T-helper 17 cell (primary cell): Measurements from ENCODE around the gene TERC. TPM values are rescaled to one million over a fixed set of nuclear protein-coding genes. Genes with fewer than 3 reads are reported as not detected.

Source experiments
- ATAC-seq: fragments of 150-1000 bp; cut with Tn5 transposase; 2 replicates; pipeline ENCODE4 v1.10.0; 2021; ENCODE audit warnings: mild to moderate bottlenecking, moderate library complexity
- DNase-seq, 3 donors: peaks; one replicate each; pipeline versions ENCODE4 v3.0.0 to v3.0.0-alpha.2; 2020 to 2021
- H3K9me3 ChIP-seq: one replicate; pipeline ENCODE4 v1.7.0; 2013; ENCODE audit warnings: low read length, mild to moderate bottlenecking; ENCODE audit not compliant: control insufficient read depth, poor library complexity, severe bottlenecking
- H3K27ac Mint-ChIP-seq: one replicate; pipeline ENCODE4 v1.8.0; 2022; ENCODE audit warnings: mild to moderate bottlenecking, moderate library complexity, mixed read lengths
- H3K27me3 Mint-ChIP-seq: one replicate; pipeline ENCODE4 v1.8.0; 2022; ENCODE audit warnings: mixed read lengths
- H3K36me3 Mint-ChIP-seq: one replicate; pipeline ENCODE4 v1.8.0; 2022; ENCODE audit warnings: low read depth, mixed read lengths
- H3K4me1 Mint-ChIP-seq: one replicate; pipeline ENCODE4 v1.8.0; 2022; ENCODE audit warnings: mild to moderate bottlenecking, mixed read lengths
- H3K4me3 Mint-ChIP-seq: one replicate; pipeline ENCODE4 v1.8.0; 2022; ENCODE audit warnings: mild to moderate bottlenecking, moderate library complexity, mixed read lengths
- total RNA-seq, 4 donors: library from RNA in 2 of 4; stranded (reverse) in 2 of 4; gene quantifications; one replicate each; pipeline ENCODE4 v1.2.3 and lab custom pipeline; 2022 to 2026

The TERC gene
- 10 to 100 TPM in 1 of 2 donors, 1 to 10 TPM in 1; 6.0 to 11.0 TPM for total RNA-seq
- 0.45 to 0.58 reads per million in 2 donors for total RNA-seq (lab: John Stamatoyannopoulos, UW)

DNA sequence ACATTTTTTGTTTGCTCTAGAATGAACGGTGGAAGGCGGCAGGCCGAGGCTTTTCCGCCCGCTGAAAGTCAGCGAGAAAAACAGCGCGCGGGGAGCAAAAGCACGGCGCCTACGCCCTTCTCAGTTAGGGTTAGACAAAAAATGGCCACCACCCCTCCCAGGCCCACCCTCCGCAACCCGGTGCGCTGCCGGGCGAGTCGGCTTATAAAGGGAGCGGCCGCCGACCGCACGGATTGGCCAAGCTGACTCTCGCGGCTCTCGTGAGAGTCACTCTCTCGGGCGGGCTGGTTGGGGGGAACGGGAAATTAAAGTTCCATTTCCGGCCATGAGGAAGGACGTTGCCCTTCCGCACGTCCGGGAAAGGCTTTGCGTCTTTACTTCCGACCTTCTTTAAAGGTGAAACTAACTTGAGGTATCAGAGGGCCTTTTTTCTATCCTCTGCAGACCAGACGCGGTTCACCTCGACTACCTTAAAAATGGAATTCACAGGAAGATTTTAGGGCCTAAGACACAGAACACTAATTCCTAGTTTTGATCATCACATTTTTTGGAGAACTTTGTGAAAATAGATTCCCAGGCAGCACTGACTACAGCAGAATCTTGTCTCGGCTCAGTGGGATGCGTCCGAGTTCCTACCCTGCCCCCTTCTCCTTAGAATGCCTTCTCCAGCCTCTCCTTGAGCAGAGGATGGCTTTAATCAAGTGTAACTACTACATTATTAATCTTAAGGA, at the start of gene TERC:
TSS of gene TERC (minus strand) at position 179 of the 731 bp plus-strand sequence.
- H3K36me3 Mint-ChIP-seq = no peaks in the 10 kb centered on the region
- peak within 1 kb of the TSS; percentile 92 for H3K4me3 Mint-ChIP-seq

DNA sequence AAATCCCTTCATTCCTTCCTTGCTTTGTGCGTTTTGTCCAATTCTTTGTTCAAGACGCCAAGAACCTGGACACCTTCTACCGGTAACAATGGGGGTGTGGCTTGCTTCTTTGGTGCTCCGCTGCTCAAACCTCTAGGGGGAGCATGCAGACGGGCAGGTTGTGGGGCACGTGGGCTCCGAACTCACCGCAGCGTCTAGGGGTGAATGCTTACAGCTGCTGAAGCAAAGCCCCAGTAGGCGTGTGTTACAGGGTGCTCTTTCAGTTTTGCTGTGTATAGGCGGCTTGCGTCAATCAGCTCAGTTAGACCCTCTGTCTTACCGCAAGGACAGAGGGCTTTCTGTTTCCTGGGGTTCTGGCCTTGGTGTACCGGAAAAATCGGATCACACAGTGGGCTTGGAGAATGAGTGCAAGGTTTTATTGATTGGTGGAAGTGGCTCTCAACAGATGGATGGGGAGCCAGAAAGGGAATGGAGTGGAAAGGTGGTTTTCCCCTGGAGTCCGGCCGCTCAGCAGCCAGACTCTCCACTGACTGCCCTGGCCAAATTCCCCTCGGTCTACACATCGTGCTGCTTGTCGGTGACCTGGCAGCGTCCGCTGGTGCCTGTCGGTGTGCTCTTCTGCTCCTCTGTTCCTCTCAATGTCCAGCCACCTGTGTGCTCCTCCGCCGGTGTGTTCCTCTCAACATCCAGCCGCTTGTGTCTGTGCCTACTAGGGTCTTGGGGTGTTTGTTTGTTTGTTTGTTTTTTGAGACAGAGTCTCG, 49.1 kb upstream of the TERC start:
- H3K27ac Mint-ChIP-seq = peak overlapping the region; percentile 75
- peak; percentile 90 for ATAC-seq
- DNase-seq = peak; percentile 40 to 64 (median 49)
- peaks cover 3% of the 10 kb centered on the region for H3K9me3 ChIP-seq
- H3K27me3 Mint-ChIP-seq = peaks cover 19% of the 10 kb centered on the region
- peaks cover 22% of the 10 kb centered on the region for H3K4me1 Mint-ChIP-seq
- H3K4me3 Mint-ChIP-seq = peak overlapping the region; percentile 94
- no peaks in the 10 kb centered on the region for H3K36me3 Mint-ChIP-seq

More for the DNA sequence above, at the start of gene TERC:
- peak within 1 kb of the TSS; percentile 94 for H3K27ac Mint-ChIP-seq
- DNase-seq = peak; percentile 76 to 82 (median 82)
- H3K4me1 Mint-ChIP-seq = peaks cover 17% of the 10 kb centered on the region
- peak; percentile 88 for ATAC-seq
- no peaks in the 10 kb centered on the region for H3K9me3 ChIP-seq
- no peaks in the 10 kb centered on the region for H3K27me3 Mint-ChIP-seq

DNA sequence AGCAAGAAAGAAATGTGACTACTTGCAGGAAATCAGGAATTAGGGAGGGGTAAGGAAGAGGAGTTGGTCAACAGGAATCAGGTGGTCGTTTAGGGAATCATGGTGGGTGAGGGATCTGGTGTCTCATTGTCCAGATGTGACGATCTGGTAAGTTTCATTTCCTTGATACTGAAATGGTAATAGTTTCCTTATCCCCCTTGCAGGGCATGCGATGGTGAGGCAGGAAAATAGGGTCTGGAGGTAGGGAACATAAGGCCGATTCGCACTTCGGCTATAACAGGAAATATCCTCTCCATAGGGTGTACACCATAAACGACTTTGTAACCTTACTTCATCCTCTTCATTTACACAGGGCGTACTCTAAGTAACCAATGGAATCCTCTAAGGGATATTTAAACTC, 48.4 kb upstream of the TERC start:
- H3K4me1 Mint-ChIP-seq = peaks cover 22% of the 10 kb centered on the region
- DNase-seq = no peak
- H3K4me3 Mint-ChIP-seq = peak overlapping the region; percentile 94
- H3K36me3 Mint-ChIP-seq = no peaks in the 10 kb centered on the region
- H3K27ac Mint-ChIP-seq = peak overlapping the region; percentile 75
- H3K9me3 ChIP-seq = peaks cover 3% of the 10 kb centered on the region
- peak; percentile 1 for ATAC-seq
- peaks cover 14% of the 10 kb centered on the region for H3K27me3 Mint-ChIP-seq

DNA sequence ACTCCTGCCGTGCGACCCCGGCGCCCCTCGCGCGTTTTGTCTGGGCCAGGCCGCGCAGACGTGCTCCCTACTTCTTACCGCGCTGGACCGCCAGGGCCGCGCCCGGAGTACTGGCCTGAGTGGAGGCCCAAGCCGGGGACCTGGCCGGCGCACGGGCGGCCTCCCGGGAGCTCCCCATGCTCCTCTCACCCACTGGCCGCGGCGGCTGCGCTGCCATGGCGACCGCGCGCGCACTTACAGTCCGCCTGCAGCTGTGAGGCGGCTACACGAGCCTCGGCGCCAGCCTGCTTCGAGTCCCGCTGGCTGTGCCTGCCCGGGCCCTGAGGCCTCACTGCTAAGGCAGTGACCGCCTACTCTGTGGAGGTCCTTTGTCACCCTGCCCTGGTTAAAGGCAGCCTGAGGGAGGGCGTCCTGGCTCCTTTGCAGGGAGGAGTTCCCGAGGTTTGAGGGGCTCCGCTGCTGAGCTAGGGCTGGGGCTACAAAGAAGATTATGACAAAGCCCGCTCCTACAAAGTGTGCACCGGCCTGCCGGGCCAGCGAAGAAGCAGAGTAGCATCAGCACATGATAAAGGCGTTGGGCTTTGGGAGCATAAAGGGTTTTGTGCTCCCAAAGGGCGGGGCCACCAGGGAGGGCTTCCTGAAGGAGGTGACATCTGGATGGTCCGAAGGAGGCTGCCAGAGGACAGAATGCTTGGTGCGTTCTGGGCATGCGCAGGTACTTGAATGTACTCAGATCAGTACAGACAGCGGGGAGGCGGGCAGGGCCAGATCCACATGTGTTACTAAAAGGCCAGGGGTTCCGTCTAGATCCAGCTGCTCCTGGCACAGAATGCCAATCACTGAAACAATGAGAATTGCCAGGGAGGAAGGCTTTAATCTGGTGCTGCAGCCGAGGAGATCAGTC, 47.7 kb upstream of the TERC start, which contains the start of the genes LRRC34 and LRRIQ4:
TSS of gene LRRC34 (minus strand) at position 573 of the 904 bp plus-strand sequence. CDS start at position 217, 356 bp downstream.
TSS of gene LRRIQ4 (plus strand) at position 539 of the 904 bp plus-strand sequence. CDS start 9,052 bp downstream, outside the sequence.
- H3K9me3 ChIP-seq = peaks cover 3% of the 10 kb centered on the region
- H3K4me3 Mint-ChIP-seq = peak within 1 kb of the TSS; percentile 94
- peak; percentile 35 to 42 (median 41) for DNase-seq
- H3K36me3 Mint-ChIP-seq = no peaks in the 10 kb centered on the region
- H3K4me1 Mint-ChIP-seq = peaks cover 22% of the 10 kb centered on the region
- peak; percentile 65 for ATAC-seq
- H3K27me3 Mint-ChIP-seq = peaks cover 7% of the 10 kb centered on the region
- H3K27ac Mint-ChIP-seq = peak within 1 kb of the TSS; percentile 75

DNA sequence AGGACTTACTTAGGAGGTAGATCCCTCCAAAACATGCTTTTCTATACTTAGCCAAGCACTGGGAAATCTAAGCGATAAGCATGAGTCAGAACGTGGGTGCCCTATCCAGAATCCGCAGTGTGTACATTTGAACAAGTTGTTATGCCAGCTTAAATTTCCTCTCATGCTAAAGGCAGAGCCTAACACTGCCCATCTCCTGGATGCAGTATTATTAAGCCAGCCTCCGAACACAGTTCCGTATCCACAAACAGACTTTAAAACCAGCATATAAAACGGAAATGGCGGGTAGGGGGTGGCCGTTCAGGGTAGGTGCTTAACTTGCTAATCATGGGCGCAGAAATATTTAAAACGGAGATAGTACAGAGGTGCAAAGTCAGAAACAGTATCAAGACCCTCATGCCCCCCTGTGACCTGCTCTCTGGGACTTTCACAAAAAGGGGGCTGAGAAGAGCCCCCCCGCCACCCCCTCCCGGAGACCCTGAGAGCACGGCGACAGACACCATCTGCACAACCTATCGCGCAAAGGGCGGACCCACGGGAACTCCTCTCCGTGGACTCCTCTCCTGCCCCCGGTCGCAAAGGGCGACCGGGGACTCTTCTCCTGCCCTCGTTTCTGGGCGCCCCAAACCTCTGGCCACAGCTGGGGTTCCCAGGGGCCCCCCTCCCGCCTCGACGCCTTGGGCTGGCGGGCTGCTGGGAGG, 46.9 kb upstream of the TERC start:
- DNase-seq (no peak), ATAC-seq (peak; percentile 7)
- H3K27me3 Mint-ChIP-seq = peaks cover 4% of the 10 kb centered on the region
- peaks cover 22% of the 10 kb centered on the region for H3K4me1 Mint-ChIP-seq
- no peaks in the 10 kb centered on the region for H3K36me3 Mint-ChIP-seq
- H3K4me3 Mint-ChIP-seq = peak overlapping the region; percentile 94
- peaks cover 3% of the 10 kb centered on the region for H3K9me3 ChIP-seq
- H3K27ac Mint-ChIP-seq = no peak overlapping the region

DNA sequence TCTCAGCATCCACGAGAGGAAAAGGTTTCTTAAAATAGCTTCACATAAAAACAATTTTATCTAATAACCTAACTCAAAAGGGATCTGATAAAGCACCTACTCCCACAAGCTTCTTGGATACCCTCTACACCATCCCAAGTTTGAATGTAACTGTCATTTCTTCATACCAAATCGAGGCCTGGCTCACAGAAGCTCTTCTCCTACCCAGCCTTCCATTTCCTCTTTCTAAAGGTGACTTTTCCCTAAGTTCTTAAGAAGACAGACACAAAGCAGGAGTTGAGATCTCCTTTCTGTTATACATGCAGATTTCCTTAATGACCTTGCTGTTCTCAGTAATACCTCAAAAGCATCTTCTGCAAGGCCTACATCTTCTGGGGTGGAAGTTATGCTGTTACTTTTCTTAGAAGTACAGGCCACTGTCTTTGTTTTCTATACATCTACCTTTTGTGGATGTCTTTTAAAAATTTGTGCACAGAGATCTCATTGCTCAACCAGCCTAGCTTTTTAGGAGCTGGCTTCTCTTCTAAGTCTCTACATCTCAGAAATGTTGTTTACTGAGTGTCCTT, 44.5 kb upstream of the TERC start:
- no peak overlapping the region for H3K27ac Mint-ChIP-seq
- H3K36me3 Mint-ChIP-seq = no peaks in the 10 kb centered on the region
- DNase-seq (no peak), ATAC-seq (no peak)
- H3K4me1 Mint-ChIP-seq = peaks cover 22% of the 10 kb centered on the region
- peaks cover under 1% of the 10 kb centered on the region for H3K27me3 Mint-ChIP-seq
- H3K9me3 ChIP-seq = no peaks in the 10 kb centered on the region
- no peak overlapping the region for H3K4me3 Mint-ChIP-seq

DNA sequence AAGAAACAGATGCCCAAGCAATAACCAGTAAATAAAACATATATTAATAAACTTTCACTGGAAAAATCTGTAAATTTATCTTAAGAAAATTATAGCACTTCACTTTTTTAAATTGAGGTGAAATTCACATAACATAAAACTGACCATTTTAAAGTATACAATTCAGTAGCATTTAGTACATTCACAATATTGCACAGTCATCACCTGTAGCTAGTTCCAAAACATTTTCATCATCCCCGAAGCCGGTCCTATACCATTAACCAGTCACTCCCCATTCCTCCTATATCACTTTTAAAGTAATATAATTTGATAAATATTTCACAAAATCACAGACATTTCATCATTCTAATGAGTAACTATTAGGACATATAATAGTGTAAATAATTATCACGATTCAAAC, 39.8 kb upstream of the TERC start:
- ATAC-seq (no peak), DNase-seq (no peak)
- H3K27me3 Mint-ChIP-seq = no peaks in the 10 kb centered on the region
- H3K4me1 Mint-ChIP-seq = peaks cover 5% of the 10 kb centered on the region
- H3K36me3 Mint-ChIP-seq = peaks cover 5% of the 10 kb centered on the region
- H3K4me3 Mint-ChIP-seq = no peak overlapping the region
- no peaks in the 10 kb centered on the region for H3K9me3 ChIP-seq
- no peak overlapping the region for H3K27ac Mint-ChIP-seq

DNA sequence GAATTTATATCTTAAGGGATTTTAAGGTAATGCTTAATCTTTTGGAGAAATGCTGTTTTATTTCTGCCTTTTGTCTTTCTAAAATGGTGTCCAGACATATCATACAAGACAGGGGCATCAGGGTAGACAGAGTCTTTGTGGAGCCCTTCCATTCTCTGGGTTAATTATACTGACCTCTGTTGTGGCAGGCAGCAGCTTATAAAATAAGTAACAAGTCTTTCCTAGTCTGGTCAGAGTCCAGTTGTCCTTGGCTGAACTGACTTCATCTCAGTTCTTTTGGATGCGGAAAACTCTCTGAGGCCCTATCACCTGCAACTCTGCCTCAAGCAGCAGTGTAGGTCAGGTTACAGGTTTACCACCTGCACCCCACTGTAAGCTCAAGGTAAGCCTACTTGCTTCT, 27.5 kb upstream of the TERC start:
- Mint-ChIP-seq H3K27ac (no peak overlapping the region), H3K4me1 (peaks cover 8% of the 10 kb centered on the region), H3K36me3 (peaks cover 6% of the 10 kb centered on the region), H3K27me3 (no peaks in the 10 kb centered on the region), H3K4me3 (no peak overlapping the region)
- ATAC-seq (no peak), DNase-seq (no peak)
- no peaks in the 10 kb centered on the region for H3K9me3 ChIP-seq

DNA sequence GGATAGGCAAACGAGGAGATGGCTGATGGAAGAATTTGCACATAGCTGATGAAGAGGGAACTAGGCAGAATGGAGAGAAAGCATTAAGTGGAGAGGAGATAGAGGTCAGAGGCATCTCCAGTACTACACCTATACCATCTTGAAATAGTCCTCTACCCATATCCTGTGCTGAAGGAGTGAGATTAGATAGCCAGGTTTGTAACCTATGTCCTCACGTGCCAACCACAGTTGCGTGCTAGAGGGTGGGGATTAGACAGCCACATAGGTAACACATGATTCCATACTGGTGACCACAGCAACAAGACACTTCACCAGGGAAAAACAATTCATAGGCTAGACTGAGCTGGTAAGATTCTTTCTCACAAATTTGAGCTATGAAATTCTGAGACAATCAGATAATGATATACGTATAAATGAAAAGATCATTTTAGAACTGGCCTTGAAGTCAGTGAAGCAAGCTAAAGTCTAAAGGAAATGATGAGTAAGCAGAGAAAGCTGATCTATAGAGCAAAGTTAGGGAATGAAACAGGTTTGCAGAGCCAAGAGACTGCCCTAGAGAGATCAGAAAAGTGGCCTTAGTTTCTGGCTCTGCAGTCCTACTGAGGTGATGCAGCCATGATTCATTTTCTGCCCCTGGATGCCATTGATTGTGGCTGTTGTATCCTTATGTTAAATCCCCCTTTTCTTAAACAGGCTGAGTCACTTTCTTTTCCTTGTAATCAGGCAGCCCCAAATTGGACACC, 26.0 kb upstream of the TERC start:
- H3K27me3 Mint-ChIP-seq = no peaks in the 10 kb centered on the region
- H3K27ac Mint-ChIP-seq = peak overlapping the region; percentile 62
- H3K4me3 Mint-ChIP-seq = no peak overlapping the region
- ATAC-seq (no peak), DNase-seq (no peak)
- peaks cover 9% of the 10 kb centered on the region for H3K36me3 Mint-ChIP-seq
- peaks cover 8% of the 10 kb centered on the region for H3K4me1 Mint-ChIP-seq
- no peaks in the 10 kb centered on the region for H3K9me3 ChIP-seq

DNA sequence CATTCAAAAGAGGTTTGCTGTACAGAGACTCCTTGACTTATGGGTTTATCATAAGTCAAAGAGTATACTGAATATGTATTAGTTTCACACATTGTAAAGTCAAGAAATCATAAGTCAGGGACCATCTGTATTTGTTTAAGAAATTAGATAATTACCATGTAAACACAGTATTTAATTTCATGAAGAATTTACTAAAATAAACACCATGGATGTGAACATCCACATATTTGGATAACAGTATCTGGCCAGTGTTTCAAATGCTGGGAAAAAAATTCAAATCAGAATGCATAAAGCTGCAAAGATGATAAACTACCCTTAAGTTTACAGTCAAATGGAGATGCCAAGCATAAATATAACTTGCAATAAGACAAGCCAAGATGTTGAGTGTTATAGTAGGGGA, 25.4 kb upstream of the TERC start:
- Mint-ChIP-seq H3K27me3 (no peaks in the 10 kb centered on the region), H3K27ac (peak overlapping the region; percentile 62), H3K4me1 (peaks cover 8% of the 10 kb centered on the region)

DNA sequence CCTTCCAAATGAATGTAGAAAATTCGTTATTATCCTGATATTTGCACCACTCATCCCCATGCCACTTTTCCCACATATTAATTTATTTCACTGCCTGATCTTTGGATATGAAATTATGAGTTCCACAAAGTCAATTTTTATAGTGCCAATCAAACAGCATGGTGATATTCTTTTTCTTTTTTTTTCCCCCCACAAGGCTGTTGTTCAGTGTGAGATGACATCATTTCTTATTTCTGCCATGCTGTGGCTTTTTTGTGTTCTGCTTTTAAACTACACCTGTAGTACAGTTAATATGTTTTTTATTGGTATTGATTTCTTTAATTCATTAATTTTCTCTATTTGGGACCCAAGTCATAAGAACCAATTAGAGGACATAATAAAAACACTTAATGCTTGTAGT, 22.9 kb upstream of the TERC start:
- Mint-ChIP-seq H3K27ac (no peak overlapping the region), H3K4me1 (peaks cover 8% of the 10 kb centered on the region), H3K36me3 (peaks cover 11% of the 10 kb centered on the region), H3K4me3 (no peak overlapping the region), H3K27me3 (no peaks in the 10 kb centered on the region)
- no peaks in the 10 kb centered on the region for H3K9me3 ChIP-seq
- DNase-seq (no peak), ATAC-seq (no peak)

More for the DNA sequence above, 25.4 kb upstream of the TERC start:
- Mint-ChIP-seq H3K4me3 (no peak overlapping the region), H3K36me3 (peaks cover 13% of the 10 kb centered on the region)
- ATAC-seq = no peak
- DNase-seq = no peak
- no peaks in the 10 kb centered on the region for H3K9me3 ChIP-seq
